T47D (cell line): ENCODE data around the gene VEPH1.

Experiments used
- DNase-seq, 2 experiments: peaks; one replicate each; pipeline versions ENCODE4 v3.0.0 to v3.0.0-alpha.2; 2011 to 2012; ENCODE audit warnings: low read depth in 1 of 2, low spot score in 1 of 2
- JUND ChIP-seq: IDR thresholded peaks from 2 replicates; pipeline ENCODE4 v1.6.1; 2012; ENCODE audit warnings: low read depth
- in situ Hi-C: cut with HindIII; loops from 2 replicates; pipeline ENCODE4 v1.10.0; 2016; ENCODE audit warnings: low sequenced_read_pairs, low pct_unique_long_range_greater_than_20kb

Gene VEPH1

DNA sequence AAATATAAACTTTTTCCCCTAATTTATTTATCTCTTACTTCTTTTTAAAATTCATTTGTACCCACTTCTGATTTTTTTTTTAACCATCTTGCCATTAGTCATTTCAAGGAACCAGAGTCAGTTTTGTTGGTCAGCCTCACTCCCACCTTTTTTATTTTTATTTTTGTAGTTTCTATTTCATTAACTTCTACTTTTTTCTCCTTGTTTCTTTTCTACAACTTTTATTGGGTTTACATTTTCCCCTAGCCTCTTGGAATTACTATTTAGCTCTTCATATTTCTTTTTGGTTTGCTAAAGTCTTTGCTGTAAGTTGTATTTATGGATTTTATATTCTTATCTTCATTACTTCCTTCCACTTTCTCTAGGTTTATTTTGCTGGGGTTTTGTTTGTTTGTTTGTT lies 13.7 kb upstream of the VEPH1 start:
- in situ Hi-C loops: no loop called here
- TF ChIP-seq JUND: no peak
- DNase-seq: no peak

DNA sequence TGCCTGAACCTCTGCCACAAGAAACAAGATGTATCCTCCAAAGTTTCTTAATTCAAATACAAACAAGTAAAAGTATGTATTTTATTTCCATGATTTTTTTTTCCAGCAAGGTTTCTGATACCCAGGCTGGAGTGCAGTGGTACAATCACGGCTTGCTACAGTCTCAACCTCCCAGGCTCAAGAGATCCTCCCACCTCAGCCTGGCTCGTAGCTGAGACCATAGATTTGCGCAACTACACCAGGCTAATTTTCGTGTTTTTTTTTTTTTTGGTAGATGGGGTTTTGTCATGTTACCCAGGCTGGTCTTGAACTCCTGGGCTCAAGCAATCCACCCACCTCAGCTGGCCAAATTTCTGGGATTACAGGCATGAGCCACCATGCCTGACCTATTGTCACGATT lies 12.2 kb upstream of the VEPH1 start:
- DNase-seq: no peak
- no peak for TF ChIP-seq JUND
- in situ Hi-C loops: no loop called here

- in situ Hi-C loops: no loop called here
- TF ChIP-seq JUND: no peak; the same call in 1 of the 2 replicates
- DNase-seq: peak in 1 of 2 experiments; percentile 86
Observed at GRCh38 chr3:157514371-157514895, 11.2 kb upstream of the VEPH1 start.

- DNase-seq: no peak
- TF ChIP-seq JUND: no peak
- in situ Hi-C loops: no loop called here
Observed at GRCh38 chr3:157513585-157513984, 10.4 kb upstream of the VEPH1 start.

DNA sequence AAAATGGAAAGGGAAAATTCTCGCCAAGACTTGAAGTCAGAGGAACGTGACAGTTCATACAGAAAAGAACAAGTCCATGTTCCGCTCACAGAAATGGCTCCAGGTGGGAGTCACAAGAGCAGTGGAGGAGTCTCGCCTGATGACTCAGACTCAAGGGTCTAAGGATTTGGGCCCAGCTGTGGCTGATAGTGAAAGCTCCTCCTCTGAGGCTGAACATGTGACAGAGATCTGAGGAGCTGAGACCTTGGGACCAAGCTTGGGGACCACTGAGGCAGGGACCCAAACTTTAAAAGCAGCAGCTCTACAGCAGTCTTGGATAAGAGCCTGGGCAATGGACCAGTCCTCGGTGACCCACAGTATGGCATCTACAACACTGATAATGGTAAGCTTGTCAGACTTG lies 9.3 kb upstream of the VEPH1 start:
- no peak for DNase-seq
- TF ChIP-seq JUND: no peak
- in situ Hi-C loops: no loop called here

GRCh38 chr3:157508461-157508860 lies 5.2 kb upstream of the VEPH1 start:
- in situ Hi-C loops: no loop called here
- no peak for DNase-seq

DNA sequence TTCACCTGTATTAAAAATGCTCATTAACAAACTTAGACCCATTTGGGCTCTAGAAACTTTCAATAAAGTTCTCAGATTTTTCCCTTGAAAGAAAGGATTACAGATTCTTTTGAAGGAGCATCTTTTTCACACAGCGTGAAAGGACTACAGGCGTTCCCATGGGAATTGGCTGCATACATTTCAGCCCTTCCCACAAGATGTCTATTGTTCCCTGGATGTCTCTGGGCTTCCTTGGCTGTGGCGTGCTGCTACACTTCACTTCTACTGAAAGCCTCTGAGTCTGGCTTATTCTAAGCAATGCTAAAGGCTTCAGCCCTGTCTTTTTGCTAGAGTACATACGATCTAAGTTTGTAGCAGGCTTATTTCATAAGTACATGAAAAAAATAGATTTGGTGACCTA lies 1.4 kb downstream of the VEPH1 start:
- in situ Hi-C loops: no loop called here
- no peak for TF ChIP-seq JUND
- DNase-seq: peak in 1 of 2 experiments; percentile 31

More at GRCh38 chr3:157508461-157508860, 5.2 kb upstream of the VEPH1 start:
- TF ChIP-seq JUND: no peak

GRCh38 chr3:157500232-157500631 lies 3.0 kb downstream of the VEPH1 start:
- DNase-seq: peak in 1 of 2 experiments; percentile 48
- TF ChIP-seq JUND: peak; percentile 88; the same call in 1 of the 2 replicates
- in situ Hi-C loops: no loop called here

- TF ChIP-seq JUND: no peak
- in situ Hi-C loops: no loop called here
- peak; percentile 52 to 96 for DNase-seq
Observed at GRCh38 chr3:157499342-157499963, 3.8 kb downstream of the VEPH1 start.

GRCh38 chr3:157498371-157498770 lies 4.8 kb downstream of the VEPH1 start:
- DNase-seq: no peak
- TF ChIP-seq JUND: no peak
- in situ Hi-C loops: no loop called here

DNA sequence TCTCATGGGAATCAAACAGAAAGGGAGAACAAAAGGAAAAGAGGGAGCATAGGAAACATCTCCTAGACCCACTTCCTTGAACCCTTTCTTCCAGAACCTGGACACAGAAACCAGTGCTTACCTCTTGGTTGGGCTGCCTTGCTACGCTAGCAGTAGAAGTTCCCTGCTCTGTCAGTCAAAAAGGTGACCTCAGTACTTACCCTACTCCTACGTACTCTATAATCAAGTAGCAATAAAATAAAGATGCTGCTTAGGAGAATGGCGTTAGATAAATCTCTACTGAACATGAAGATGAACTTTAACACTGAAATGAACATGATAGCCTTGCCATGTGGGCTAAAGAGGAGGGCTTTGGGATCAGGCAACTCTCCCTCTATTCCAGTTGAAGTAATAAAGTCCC lies 7.4 kb downstream of the VEPH1 start:
- DNase-seq: no peak
- in situ Hi-C loops: no loop called here
- TF ChIP-seq JUND: no peak

GRCh38 chr3:157494581-157495281 lies 8.5 kb downstream of the VEPH1 start:
- peak in 1 of 2 experiments; percentile 76 for DNase-seq
- TF ChIP-seq JUND: no peak; the same call in 1 of the 2 replicates
- in situ Hi-C loops: no loop called here
